ENCODE results near the gene SHC4. TPM values are rescaled to one million over a fixed set of nuclear protein-coding genes. Genes with fewer than 3 reads are reported as not detected.
A peak's percentile ranks its signal among the peaks of the same experiment; 100 is the strongest.
"Not testable (repeated sequence)": the region's sequence is repeated elsewhere in the genome, so short reads cannot be mapped to it uniquely, and the experiment has no call there.

The SHC4 gene
- polyA plus RNA-seq, 3 donors: 1.8 to 3.1 (median 3.0) TPM

GRCh38 chr15:48925714-48926223 is 38.0 kb downstream of the SHC4 start:
- no peak for DNase-seq (ENCODE audit: low read depth in 3 of 3, low spot score in 2 of 3)

- no peak for DNase-seq (ENCODE audit: low read depth in 3 of 3, low spot score in 2 of 3)
These were observed 39.0 kb downstream of the SHC4 start for GRCh38 chr15:48924528-48925393.

- no peak for DNase-seq (ENCODE audit: low read depth in 3 of 3, low spot score in 2 of 3)
These were observed 41.7 kb downstream of the SHC4 start for GRCh38 chr15:48922046-48922445.

- DNase-seq (ENCODE audit: low read depth in 3 of 3, low spot score in 2 of 3): no peak
These were observed 47.0 kb downstream of the SHC4 start for GRCh38 chr15:48916721-48917120.

GRCh38 chr15:48915861-48916260 is 47.9 kb downstream of the SHC4 start:
- DNase-seq (ENCODE audit: low read depth in 3 of 3, low spot score in 2 of 3): no peak

GRCh38 chr15:48914717-48915116 is 49.0 kb downstream of the SHC4 start:
- no peak for DNase-seq (ENCODE audit: low read depth in 3 of 3, low spot score in 2 of 3)

GRCh38 chr15:48913141-48913540 is 50.6 kb downstream of the SHC4 start:
- no peak for DNase-seq (ENCODE audit: low read depth in 3 of 3, low spot score in 2 of 3)

- DNase-seq (ENCODE audit: low read depth in 3 of 3, low spot score in 2 of 3): not testable (repeated sequence)
These were observed 53.2 kb downstream of the SHC4 start for GRCh38 chr15:48910554-48910953.

- not testable (repeated sequence) for DNase-seq (ENCODE audit: low read depth in 3 of 3, low spot score in 2 of 3)
These were observed 54.4 kb downstream of the SHC4 start for GRCh38 chr15:48909313-48909712.

- no peak for DNase-seq (ENCODE audit: low read depth in 3 of 3, low spot score in 2 of 3)
These were observed 57.9 kb downstream of the SHC4 start for GRCh38 chr15:48905847-48906246.

GRCh38 chr15:48905216-48905615 is 58.5 kb downstream of the SHC4 start:
- no peak for DNase-seq (ENCODE audit: low read depth in 3 of 3, low spot score in 2 of 3)

GRCh38 chr15:48904758-48905157 is 59.0 kb downstream of the SHC4 start:
- DNase-seq (ENCODE audit: low read depth in 3 of 3, low spot score in 2 of 3): no peak

GRCh38 chr15:48899793-48900192 is 63.9 kb downstream of the SHC4 start:
- no peak for DNase-seq (ENCODE audit: low read depth in 3 of 3, low spot score in 2 of 3)

- no peak for DNase-seq (ENCODE audit: low read depth in 3 of 3, low spot score in 2 of 3)
These were observed 65.3 kb downstream of the SHC4 start for GRCh38 chr15:48898446-48898845.

GRCh38 chr15:48898032-48898431 is 65.7 kb downstream of the SHC4 start:
- no peak for DNase-seq (ENCODE audit: low read depth in 3 of 3, low spot score in 2 of 3)

- DNase-seq (ENCODE audit: low read depth in 3 of 3, low spot score in 2 of 3): peak; percentile 48 to 76 (median 65)
These were observed 66.6 kb downstream of the SHC4 start for GRCh38 chr15:48896869-48897814.

GRCh38 chr15:48893311-48893710 is 70.4 kb downstream of the SHC4 start:
- DNase-seq (ENCODE audit: low read depth in 3 of 3, low spot score in 2 of 3): no peak

GRCh38 chr15:48891232-48891765 is 72.4 kb downstream of the SHC4 start:
- DNase-seq (ENCODE audit: low read depth in 3 of 3, low spot score in 2 of 3): no peak

- DNase-seq (ENCODE audit: low read depth in 3 of 3, low spot score in 2 of 3): no peak
These were observed 73.2 kb downstream of the SHC4 start for GRCh38 chr15:48890375-48890972.

- no peak for DNase-seq (ENCODE audit: low read depth in 3 of 3, low spot score in 2 of 3)
These were observed 73.8 kb downstream of the SHC4 start for GRCh38 chr15:48889925-48890324.

- DNase-seq (ENCODE audit: low read depth in 3 of 3, low spot score in 2 of 3): no peak
These were observed 74.9 kb downstream of the SHC4 start for GRCh38 chr15:48888836-48889235.

Data from right renal cortex interstitium (tissue), 3 donors.